ENCODE results near the gene SPATA6L.
A peak's percentile ranks its signal among the peaks of the same experiment; 100 is the strongest.

The SPATA6L gene, protein sequence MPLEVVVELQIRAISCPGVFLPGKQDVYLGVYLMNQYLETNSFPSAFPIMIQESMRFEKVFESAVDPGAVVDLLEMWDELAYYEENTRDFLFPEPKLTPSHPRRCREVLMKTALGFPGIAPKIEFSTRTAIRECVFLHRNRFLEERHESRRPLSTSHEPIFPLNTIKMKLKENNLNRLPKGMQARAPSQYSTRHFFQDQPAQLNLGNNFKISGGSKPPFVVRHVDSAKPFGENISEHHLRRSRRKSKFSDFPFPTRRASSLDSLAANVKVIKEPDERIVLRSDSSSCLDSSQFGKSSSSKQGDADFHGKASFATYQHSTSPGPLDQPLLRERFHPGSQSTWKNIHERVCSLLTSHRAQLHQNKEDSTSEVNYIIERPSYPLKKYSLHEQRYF

DNA sequence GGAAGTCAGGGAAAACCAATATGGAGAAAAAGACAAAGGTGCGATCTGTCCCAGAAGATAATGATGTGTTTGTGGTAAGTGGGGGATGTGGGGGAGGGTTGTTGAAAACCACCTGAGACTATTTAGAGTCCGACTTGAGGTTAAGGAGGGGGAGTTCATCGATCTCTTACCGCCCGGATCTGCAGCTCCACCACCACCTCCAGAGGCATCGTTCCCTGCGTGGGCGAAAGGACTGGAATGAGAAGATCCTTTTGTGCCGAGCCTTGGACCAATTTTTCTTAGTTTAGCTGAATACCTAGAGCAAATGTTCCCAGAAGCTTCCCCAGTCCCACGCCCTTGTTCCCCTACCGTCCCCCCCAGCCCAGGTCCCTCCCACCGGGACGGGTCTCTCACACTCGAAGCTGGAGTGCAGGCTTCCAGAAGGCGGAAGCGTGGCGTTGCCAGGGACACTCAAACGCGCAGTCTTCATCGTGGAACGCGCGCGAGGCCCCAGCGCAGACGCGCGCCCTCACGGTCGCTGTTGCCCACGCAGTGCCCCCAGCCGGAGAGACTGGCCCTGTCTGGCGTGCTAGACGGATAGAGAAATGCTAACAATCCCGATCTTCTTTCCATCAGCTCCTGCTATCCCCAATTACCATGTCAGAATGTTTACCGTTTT, at the start of gene SPATA6L:
Gene SPATA6L (minus strand): TSS at position 439 of the 658 bp plus-strand sequence. CDS start 230 bp downstream, at position 209.
- DNase-seq: peak; percentile 26

DNA sequence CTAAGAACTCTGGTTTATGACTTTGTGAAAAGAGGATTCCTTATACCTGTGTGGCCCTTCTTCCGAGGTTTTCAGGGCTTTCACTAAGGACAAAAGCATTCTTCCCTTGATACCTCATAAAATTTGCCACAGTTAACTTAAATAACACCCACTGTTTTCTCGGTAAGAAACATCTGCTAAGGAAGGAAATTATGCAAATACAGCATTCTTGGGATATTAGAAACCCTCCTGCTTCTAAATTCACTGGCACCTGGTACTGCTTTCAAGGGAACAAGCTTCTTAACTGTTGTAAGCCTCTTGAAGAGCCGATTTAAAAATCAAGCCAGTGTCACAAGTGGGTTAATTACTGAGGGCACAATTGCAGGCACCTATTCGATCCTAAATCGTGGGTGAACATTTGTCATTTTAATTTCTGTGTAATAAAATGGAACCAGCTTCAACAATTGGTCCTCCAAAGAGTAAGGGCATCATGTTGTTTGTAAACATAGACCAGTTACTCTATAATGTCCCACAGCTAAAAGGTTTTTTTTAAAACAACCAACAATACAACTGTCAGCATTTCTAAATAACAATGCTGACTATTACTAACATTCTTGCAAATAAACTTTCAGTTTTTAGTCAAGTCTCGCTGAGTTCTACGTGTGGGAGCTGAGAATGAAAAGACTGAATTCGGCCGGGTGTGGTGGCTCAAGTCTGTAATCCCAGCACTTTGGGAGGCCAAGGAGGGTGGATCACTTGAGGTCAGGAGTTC, 48.2 kb upstream of the SPATA6L start:
- DNase-seq: no peak

DNA sequence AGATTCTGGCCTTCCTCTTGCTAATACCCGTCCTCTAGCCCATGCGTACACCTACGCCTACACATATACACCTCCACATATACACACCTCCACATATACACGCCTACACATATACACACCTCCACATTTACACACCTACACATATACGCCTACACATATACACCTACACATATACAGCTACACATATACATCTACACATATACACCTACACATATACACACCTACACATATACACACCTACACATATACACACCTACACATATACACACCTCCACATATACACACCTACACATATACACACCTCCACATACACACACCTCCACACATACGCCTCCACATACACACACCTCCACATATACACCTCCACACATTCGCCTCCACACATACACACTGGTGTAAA, 47.6 kb upstream of the SPATA6L start:
- no peak for DNase-seq

DNA sequence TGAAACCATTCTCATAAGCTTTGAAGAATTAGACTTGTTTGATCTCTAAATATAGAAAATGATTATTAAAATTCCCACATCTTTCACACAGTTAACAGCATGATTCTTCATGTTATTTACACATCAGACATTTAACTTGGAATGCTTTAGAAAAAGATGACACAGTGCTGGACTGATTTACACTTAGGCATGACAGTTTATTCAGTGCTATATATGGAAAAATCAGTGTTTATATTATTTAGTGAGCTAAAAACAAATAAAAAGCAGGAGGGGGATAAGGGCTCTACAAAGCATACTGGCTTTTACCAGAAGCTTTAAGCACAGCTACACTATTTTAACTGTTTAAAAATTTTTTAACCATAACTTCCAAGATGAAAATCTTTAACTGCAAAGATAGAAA, 43.1 kb upstream of the SPATA6L start:
- DNase-seq: no peak

DNA sequence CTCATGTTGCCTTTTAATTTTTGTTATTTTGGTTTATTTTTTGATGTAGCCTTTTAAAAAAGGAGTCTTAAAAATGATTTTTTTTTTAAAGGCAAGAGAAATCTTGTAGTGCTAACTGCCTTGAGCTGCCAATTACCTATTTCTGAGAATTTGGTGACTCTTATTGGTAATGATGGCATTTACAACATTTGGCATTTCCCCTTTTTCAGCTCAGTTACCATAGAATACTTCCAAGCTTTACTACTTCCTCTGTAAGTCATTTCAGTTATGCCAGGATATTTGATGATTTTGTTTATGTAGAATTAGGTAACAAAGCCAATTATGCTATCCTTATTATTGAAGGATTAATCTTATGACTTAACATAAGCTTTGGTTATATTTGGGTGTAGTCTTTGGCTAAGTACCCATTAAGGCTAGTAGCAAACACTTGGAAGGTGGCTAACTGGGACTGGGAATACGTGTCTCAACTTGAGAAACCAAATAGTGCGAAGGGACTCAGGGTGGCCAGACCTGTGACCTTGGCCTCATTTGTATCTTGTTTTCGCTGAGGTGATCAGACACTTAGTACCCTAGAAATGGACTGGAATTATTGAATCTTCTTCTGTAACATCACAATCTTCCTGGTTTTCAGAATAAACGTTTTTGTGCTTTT, 40.8 kb upstream of the SPATA6L start:
- no peak for DNase-seq

DNA sequence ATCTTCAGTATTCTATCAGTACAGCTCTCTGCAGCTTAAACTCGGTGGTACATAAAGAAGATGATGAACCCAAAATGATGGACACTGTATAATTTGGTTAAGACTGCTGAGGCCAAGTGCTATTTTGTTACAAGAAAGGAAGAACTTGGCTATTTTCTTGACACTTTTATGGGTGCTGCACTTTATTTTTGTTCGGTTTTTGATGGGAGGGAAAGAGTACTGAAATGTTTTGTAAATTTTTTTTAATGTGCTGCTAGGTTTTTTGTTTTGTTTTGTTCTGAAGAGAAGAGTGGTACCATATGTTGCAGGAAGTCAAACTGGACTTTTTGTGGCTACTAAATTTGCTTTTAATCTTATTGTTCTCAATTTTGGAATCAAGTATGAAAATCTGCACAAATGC, 39.7 kb upstream of the SPATA6L start:
- no peak for DNase-seq

DNA sequence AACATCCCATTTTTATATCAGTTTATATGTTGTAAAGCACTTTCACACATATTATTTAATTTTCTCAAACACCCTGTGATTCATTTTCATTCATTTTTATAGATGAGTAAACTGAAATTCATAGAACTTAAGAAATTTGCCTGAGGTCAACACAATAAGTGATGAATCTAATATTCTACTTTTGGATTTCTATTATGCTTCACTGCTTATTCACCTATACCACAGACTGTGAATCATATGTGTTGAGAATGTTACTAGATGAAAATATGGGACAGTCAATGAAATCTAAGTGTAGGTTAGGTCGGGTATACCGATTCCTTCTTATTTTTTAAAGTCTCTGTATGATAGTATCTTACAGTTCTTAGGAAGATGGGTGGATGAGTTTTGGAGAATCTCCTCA, 37.8 kb upstream of the SPATA6L start:
- DNase-seq: no peak

DNA sequence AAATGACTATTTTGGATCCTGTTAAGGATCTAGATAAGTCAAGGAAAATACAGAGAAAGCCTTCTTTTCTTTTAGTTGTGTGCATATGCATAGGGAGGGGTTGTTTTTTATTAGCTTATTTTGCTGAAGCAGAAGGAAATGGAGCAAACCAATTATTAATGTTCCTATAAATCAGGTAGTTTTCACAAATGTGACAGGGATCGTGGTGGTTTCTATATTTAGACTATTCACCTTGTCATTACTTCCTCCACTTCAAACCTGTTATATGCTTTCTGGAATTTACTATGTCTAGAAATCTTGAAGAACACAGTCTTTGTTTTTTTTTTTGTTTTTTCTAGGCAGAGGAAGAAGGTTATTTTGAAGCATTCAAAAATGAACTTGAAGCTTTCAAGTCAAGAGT, 35.2 kb upstream of the SPATA6L start:
- no peak for DNase-seq

DNA sequence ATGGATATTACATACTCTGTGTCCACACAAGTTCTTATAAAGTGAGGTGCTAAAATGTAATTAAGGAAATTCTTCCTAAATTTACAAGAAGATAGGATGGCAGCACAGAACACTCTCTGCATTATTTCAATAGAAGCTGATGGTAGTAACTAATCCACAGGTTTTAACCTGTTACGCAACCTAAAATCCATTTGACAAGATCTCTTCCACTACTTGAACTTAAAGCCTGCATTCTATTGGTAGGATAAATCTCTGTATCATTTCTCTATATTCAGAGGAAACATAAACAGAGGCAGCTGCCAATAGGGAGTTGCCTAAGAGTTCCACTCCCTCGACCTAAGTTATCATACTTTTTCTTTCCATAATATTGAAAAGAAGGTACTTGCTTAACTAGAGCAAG, 34.7 kb upstream of the SPATA6L start:
- DNase-seq: no peak

DNA sequence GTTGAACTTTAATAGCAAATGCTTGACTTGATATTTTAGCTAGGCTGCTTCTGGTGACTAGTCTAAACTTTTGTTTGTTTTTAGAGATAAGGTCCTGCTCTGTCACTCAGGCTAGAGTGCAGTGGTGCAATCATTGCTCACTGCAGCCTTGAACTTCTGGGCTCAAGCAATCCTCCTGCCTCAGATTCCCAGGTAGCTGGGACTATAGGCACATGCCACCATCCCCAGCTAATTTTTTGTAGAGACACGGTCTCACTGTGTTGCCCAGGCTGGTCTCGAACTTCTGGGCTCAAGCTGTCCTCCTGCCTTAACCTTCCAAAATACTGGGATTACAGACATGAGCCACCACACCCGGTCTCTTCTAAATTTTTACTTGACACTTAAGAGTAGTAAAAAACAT, 33.8 kb upstream of the SPATA6L start:
- DNase-seq: no peak

DNA sequence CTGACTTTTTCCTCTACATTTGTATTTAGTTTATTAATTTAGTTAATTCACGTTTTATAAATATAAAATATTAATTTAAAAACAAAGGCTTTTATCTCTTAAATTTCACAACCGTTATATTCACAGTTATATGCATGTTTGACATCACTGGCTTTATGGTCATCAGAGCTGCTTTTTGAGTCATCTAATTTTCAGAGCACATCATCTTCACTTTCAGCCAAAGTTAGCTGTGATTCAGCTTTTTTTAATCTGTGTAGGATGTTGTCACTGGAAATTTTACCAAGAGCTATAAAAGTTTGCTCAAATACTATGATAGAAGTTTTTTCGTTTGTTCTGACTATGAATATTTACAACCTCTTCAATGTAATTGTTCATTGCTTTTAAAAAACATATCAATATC, 25.5 kb upstream of the SPATA6L start:
- DNase-seq: no peak

DNA sequence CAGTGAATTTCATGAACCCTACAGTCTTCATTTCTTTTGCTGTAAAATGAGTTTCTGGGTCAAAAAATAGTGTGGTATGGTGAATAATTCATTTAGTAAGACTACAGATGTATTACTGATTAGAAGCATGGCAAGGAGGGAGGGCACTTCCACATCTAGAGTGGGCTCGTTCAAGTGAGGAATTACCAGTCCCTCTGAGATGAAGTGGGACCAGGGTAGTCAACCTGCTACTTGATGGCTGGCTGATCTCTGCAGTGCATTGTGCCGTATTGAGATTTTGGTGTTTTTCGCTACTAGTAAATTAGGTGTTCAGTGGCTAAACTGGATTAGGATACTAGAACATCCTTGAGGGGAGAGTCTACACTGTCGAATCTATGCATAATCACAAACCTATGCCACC, 23.9 kb upstream of the SPATA6L start:
- DNase-seq: no peak

DNA sequence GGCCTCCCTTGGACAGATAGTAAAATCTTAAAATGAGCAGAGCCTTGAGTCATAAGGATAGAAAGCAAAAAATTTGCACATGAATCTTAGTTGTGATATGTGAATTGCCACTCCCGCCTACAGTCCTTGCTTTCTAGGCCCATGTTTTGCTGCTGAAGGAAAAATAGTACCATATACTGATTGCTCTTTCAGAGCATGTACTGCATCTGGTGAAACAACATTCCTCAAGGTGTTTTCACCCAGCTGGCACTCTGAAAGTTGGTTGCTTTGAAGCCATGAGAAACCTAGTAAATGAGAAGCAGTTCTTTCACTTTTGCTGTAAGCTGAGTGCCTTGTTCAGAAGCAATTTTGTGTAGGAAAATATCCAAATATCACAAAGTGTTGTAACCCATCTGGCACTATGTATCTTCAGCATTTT, 23.4 kb upstream of the SPATA6L start:
- no peak for DNase-seq

DNA sequence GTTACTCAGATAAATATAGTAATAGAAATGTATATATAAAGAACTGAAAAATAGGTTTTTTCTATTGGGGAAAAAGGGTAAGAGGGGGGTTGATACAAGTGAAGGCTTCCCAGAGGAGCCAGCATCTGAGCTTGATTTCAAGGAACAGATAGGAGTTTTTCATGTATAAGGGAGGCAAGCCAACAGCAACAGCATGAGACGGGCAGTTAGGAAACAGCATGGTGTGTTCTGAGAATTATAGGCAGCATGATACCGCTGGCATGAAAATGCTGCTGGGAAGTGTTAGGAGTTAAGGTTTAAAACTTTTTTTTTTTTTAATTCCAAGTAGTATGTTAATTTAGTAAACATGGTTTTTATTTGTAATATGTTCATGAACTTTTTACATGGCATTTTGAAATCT, 22.7 kb upstream of the SPATA6L start:
- DNase-seq: no peak

DNA sequence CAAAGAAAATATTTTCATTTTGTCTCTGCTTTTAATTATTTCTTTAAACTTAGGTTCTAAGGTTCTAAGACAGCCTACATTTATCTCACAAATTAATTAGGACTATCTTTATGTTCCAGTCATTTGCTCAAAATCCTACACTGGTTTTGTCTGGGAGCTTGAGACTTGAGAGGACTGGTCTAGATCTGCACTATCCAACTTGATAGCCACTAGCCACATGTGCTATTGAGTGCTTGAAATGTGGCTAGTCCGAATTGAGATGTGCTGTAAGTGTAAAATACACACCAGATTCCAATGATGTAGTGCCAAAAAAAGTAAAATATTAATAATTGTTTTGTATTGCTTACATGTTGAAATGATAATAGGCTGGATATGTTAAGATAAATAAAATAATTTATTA, 20.3 kb upstream of the SPATA6L start:
- no peak for DNase-seq

DNA sequence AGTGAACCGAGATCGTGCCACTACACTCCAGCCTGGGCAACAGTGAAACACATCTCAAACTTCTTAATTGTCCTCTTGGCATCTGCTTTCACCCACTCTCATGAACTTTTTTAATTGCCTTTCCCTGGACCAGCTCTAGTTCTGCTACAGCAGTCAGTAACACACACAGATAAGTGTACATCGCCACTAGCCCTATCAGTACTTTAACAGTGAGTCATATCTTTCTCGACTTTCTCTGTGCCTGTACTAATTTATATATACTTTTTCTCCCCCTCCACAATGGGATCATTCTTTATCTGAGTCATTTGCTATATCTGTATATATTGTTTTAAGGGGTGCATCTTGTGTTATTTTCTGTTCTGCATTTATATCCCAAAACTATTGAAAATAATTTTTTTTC, 19.8 kb upstream of the SPATA6L start:
- no peak for DNase-seq

DNA sequence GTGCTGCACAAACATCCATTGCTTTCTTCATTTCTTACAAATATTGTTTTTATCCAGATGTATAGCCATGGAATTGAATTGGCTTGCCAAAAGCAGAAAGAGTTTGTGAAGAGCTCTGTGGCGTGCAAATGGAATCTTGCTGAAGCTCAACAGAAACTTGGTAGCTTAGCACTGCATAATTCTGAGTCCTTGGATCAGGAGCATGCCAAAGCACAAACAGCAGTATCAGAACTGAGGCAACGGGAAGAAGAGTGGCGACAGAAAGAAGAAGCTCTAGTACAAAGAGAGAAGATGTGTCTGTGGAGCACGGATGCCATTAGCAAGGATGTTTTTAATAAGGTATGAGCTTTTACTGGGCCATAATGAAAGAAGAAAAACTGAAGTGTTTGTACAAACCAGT, 18.5 kb upstream of the SPATA6L start:
- no peak for DNase-seq

DNA sequence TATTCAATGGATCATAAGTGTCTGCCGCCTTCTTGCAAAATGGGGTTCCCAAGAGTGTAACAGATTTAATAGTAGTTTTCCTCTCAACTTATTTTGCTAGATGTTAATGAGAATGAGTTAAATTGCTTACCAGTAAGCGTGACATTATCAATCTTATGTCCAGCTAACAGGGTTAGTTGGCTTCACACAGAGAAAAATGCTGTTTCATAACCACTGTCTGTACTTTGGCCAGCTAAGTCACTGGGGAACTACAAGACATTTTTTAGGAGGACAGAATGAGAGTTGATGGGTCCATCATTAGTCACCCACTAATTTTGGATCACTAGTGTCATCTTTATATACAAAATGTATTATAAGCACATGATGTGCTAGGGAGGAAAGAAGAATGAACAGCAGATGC, 14.5 kb upstream of the SPATA6L start:
- no peak for DNase-seq

DNA sequence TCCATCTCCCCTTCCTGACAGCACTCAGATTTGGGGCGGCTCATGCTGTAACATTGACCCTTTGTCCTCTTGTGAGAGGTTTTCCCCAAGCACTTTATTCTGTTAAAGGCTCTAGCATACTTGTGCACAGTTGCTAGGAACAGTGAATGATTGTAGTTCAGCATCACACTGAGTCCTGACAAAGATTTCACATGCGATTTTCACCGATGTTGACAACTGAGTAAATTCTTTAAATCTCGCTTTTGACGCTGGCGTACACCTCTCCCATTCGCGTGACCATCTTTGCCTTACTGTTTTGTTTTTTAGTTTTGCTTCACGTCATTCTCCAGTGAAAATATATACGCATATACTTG, 13.9 kb upstream of the SPATA6L start:
- peak; percentile 10 for DNase-seq

DNA sequence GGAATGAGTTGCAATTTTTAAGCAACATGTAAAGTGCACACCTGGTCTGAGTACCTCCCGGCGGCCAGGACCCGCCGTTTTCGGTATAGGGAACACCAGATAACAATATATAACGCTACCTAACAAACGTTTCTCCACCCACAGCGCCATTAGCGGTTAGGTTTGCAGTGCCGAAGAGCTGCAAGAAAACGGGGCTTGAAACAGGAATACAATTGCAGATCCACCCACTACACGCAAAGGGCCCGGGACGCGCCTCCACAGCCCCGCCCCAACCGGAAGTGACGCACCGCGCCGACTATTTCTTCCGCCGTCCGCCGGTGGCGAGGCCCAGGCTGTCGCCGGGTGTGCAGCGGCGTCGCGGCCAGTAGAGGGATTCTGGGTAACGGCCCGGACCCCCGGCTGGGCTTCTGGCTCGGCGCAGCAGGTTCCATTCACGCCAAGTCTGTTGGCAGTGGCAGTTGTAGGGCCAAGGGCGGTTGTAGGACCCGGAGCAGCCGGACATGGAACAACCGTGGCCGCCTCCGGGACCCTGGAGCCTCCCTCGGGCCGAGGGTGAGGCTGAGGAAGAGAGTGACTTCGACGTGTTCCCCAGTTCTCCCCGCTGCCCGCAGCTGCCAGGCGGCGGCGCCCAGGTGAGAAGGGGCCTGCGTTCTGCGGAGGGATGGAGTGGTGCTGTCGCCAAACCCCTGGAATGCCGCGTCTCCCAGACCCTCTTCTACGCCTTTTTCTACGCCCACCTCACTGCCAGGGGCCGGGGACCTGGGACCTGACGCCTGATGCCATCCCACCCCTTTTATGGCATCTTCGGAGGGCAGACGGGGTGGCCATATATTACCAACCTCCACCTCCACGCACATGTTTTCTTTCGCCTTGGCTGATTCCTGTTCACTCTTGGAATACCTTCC, 13.2 kb upstream of the SPATA6L start, which contains the start of gene CDC37L1:
Gene CDC37L1 (plus strand): TSS at position 302 of the 905 bp plus-strand sequence. CDS start 199 bp downstream, at position 501.
- DNase-seq: peak; percentile 94

DNA sequence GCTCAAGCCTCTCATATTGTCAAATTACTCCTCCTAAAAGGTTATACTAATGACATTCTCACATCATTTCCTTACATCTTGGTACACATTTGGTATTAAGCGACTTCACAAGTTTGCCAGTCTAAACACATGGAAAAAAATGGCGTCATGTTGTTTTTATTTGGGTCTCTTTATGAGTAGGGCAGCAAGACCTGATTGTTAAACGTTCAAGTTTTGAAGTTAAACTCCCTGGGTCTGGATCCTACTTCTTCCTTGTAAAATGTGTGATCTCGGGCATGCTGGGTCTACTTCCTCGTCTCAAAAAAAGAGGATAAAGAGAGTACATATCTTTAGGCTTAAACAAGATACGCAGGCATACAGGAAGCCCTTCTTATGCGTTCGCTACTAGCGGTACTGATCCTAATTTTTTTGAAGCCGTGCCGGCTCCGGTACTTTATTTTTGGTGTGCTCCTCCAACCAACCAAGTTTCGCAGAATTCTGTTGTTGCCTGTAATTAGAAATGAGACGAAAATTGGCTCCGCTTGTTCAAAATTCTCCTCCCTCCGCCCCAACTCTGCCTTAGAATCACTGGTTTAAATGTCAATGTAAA, 12.5 kb upstream of the SPATA6L start:
- peak; percentile 65 for DNase-seq

DNA sequence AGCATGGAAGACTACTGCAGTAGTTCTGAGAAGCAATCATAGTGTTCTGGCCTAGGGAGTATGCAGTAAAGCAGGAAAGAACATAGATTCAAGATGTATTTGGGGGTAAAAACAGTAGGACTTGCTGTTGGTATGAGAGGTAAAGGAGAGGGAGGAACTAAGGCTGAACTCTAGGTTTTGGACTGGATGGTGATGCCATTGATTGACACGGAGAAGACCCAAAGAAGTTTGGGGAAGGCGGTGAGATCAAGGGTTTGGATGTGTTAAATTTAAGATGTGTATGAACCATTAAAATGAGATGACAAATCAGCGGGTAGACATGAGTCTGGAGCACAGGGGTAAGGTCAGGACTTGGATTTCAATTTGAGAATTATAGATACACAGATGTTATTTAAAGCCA, 11.1 kb upstream of the SPATA6L start:
- DNase-seq: no peak
